Measurements from ENCODE around the gene HS3ST4. TPM values are rescaled to one million over a fixed set of nuclear protein-coding genes. Genes with fewer than 3 reads are reported as not detected.

Gene HS3ST4
- total RNA-seq, 4 donors from 2014 or later, result 0.49 to 1.4 (median 0.64) TPM; not detected in 1

DNA sequence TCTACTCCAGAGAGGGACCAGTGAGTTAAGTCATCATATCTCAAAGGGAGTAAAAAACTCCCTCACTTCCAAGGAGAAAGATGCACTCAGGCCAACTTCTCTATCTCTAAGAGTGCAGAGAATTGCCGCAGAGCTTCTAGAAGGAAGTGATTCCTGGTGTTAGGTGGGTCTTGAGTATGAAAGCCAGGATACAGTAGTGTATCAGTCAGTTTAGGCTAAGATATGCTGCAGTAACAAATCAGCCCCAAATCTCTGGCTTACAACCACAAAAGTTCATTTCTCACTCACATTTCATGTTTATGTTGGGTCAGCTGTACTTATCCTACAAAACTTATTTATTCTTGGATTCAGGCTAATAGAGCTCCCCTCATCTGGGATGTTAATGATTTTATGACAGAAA is 106.3 kb downstream of the HS3ST4 start:
- no peaks in the 10 kb centered on the region for H3K9me3 ChIP-seq
- H3K36me3 ChIP-seq, result no peaks in the 10 kb centered on the region
- TF ChIP-seq, protein P1, sequence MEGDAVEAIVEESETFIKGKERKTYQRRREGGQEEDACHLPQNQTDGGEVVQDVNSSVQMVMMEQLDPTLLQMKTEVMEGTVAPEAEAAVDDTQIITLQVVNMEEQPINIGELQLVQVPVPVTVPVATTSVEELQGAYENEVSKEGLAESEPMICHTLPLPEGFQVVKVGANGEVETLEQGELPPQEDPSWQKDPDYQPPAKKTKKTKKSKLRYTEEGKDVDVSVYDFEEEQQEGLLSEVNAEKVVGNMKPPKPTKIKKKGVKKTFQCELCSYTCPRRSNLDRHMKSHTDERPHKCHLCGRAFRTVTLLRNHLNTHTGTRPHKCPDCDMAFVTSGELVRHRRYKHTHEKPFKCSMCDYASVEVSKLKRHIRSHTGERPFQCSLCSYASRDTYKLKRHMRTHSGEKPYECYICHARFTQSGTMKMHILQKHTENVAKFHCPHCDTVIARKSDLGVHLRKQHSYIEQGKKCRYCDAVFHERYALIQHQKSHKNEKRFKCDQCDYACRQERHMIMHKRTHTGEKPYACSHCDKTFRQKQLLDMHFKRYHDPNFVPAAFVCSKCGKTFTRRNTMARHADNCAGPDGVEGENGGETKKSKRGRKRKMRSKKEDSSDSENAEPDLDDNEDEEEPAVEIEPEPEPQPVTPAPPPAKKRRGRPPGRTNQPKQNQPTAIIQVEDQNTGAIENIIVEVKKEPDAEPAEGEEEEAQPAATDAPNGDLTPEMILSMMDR (IDR thresholded peaks at IDR 0.05), result no peak
- TF ChIP-seq POLR2A (IDR thresholded peaks at IDR 0.05) (no peak), POLR2AphosphoS5 (IDR thresholded peaks at IDR 0.05) (no peak), EP300 (IDR thresholded peaks at IDR 0.05) (no peak)
- 92% methylated on average over 1 of the region's 1 CpG for WGBS
- no peak overlapping the region for H3K4me3 ChIP-seq
- no peak overlapping the region for H3K27ac ChIP-seq
- no peaks in the 10 kb centered on the region for H3K27me3 ChIP-seq
- DNase-seq (ENCODE audit: low spot score in 2 of 2), result no peak
- no peaks in the 10 kb centered on the region for H3K4me1 ChIP-seq

DNA sequence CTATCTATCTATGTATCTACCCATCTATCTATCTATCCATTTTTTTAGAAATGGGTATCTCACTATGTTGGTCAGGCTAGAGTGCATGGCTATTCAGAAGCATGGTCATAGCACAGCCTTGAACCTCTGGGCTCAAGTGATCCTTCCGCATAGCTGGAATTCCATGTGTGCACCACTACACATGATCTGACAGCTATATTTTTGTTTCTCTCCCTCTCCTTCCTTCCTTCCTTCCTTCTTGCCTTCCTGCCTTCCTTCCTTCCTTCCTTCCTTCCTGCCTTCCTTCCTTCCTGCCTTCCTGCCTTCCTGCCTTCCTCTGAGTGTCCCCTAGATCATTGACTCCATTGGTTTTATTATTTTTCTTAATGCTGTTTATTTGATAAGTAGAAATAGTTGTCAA is 108.1 kb downstream of the HS3ST4 start:
- Histone ChIP-seq H3K4me1 (no peaks in the 10 kb centered on the region), H3K9me3 (no peaks in the 10 kb centered on the region), H3K27ac (no peak overlapping the region), H3K27me3 (no peaks in the 10 kb centered on the region), H3K4me3 (no peak overlapping the region), H3K36me3 (no peaks in the 10 kb centered on the region)
- WGBS, result 91% methylated on average over 1 of the region's 1 CpG
- TF ChIP-seq POLR2A (IDR thresholded peaks at IDR 0.05), result no peak
- TF ChIP-seq, protein P1 (IDR thresholded peaks at IDR 0.05), result no peak
- no peak for TF ChIP-seq POLR2AphosphoS5 (IDR thresholded peaks at IDR 0.05)
- TF ChIP-seq EP300 (IDR thresholded peaks at IDR 0.05), result no peak
- no peak for DNase-seq (ENCODE audit: low spot score in 2 of 2)

DNA sequence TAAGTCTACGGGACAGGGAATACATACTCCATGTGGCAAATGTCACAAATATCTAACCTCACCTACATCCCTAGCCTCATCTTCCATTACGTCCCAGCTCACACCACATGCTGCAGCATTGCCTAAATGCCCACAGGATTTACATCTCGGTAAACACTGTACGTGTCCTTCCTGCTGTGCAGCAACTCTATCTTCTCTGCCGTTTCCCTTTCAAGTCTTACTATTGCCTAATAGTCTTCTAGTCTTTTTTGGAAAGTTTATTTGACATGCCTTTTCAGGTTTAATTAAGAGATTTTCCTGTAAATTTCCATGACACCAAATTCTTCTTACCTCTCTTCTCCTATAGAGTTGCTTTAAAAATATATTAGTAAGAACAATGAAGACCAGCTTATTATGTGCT is 120.5 kb downstream of the HS3ST4 start:
- Histone ChIP-seq H3K27me3 (no peaks in the 10 kb centered on the region), H3K4me1 (no peaks in the 10 kb centered on the region), H3K36me3 (no peaks in the 10 kb centered on the region), H3K27ac (no peak overlapping the region), H3K9me3 (peaks cover 5% of the 10 kb centered on the region), H3K4me3 (no peak overlapping the region)
- 80% methylated on average over 5 of the region's 5 CpGs for WGBS
- TF ChIP-seq POLR2A (IDR thresholded peaks at IDR 0.05) (no peak), EP300 (IDR thresholded peaks at IDR 0.05) (no peak), POLR2AphosphoS5 (IDR thresholded peaks at IDR 0.05) (no peak)
- TF ChIP-seq, protein P1 (IDR thresholded peaks at IDR 0.05), result no peak
- DNase-seq (ENCODE audit: low spot score in 2 of 2), result no peak

DNA sequence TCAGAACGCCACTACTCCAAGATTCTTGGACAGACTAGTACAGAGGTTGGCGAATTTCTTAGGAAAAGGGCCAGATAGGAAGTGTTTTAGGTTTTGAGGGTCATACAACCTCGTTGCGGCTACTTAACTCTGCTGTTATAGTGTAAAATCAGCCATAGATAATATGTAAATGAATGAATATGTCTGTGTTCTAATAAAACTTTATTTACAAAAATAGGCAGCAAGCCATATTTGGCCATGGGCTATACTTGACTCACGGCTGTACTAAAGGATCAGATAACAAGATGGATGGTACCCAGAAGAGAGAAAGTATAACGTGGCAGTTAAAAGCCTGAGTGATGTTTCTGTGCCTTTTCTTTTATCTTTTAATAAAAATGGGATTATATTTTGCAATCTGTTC is 125.5 kb downstream of the HS3ST4 start:
- Histone ChIP-seq H3K36me3 (no peaks in the 10 kb centered on the region), H3K27ac (no peak overlapping the region), H3K27me3 (no peaks in the 10 kb centered on the region), H3K9me3 (no peaks in the 10 kb centered on the region), H3K4me3 (no peak overlapping the region), H3K4me1 (no peaks in the 10 kb centered on the region)
- 78% methylated on average over 6 of the region's 6 CpGs for WGBS
- TF ChIP-seq POLR2AphosphoS5 (IDR thresholded peaks at IDR 0.05) (no peak), POLR2A (IDR thresholded peaks at IDR 0.05) (no peak), EP300 (IDR thresholded peaks at IDR 0.05) (no peak)
- TF ChIP-seq, protein P1 (IDR thresholded peaks at IDR 0.05), result no peak
- no peak for DNase-seq (ENCODE audit: low spot score in 2 of 2)

DNA sequence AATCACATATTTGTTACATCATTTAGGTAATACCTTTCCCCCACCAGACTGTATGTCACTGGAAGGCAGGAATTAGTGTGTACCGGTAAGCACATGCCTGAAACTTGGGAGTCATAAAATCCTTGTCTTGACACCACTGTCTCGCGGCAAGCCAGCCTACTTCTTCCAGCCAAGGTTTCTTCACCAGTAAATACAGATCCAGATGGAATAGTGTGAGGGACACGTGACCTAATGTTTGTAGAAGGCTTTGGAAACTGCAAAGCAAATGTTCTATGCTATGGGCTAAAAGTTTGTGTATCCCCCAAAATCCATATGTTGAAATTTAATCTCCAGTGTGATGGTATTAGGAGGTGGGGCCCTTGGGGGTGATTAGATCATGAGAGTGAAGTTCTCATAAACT is 126.1 kb downstream of the HS3ST4 start:
- Histone ChIP-seq H3K27me3 (no peaks in the 10 kb centered on the region), H3K4me1 (no peaks in the 10 kb centered on the region), H3K36me3 (no peaks in the 10 kb centered on the region), H3K4me3 (no peak overlapping the region), H3K27ac (no peak overlapping the region), H3K9me3 (no peaks in the 10 kb centered on the region)
- TF ChIP-seq, protein P1 (IDR thresholded peaks at IDR 0.05), result no peak
- no peak for TF ChIP-seq POLR2AphosphoS5 (IDR thresholded peaks at IDR 0.05)
- TF ChIP-seq POLR2A (IDR thresholded peaks at IDR 0.05), result no peak
- no peak for TF ChIP-seq EP300 (IDR thresholded peaks at IDR 0.05)
- 79% methylated on average over 4 of the region's 4 CpGs for WGBS
- DNase-seq (ENCODE audit: low spot score in 2 of 2), result no peak

All from suprapubic skin (tissue), 4 donors.